Upper lobe of right lung (tissue), 1 donor: ENCODE measurements around the gene AHI1. TPM values are rescaled to one million over a fixed set of nuclear protein-coding genes. Genes with fewer than 3 reads are reported as not detected.

Experiments used
- ATAC-seq: fragments of 200-7000 bp; cut with Tn5 transposase; one replicate; pipeline ENCODE4 v1.9.1; 2020; ENCODE audit warnings: mild to moderate bottlenecking, moderate library complexity
- DNase-seq: peaks from one replicate; pipeline ENCODE4 v3.0.0-alpha.2; 2020
- H3K27ac ChIP-seq: fragments of 200-600 bp; one replicate; pipeline ENCODE4 v1.8.0; 2022
- H3K27me3 ChIP-seq: fragments of 200-600 bp; one replicate; pipeline ENCODE4 v1.8.0; 2022; ENCODE audit warnings: mild to moderate bottlenecking
- H3K36me3 ChIP-seq: fragments of 200-600 bp; one replicate; pipeline ENCODE4 v1.8.0; 2022
- H3K4me1 ChIP-seq: fragments of 200-600 bp; one replicate; pipeline ENCODE4 v1.8.0; 2022
- H3K4me3 ChIP-seq: fragments of 200-600 bp; one replicate; pipeline ENCODE4 v1.8.0; 2022; ENCODE audit warnings: mild to moderate bottlenecking
- H3K9me3 ChIP-seq: fragments of 200-600 bp; one replicate; pipeline ENCODE4 v1.8.0; 2022
- intact Hi-C: fragments of 100-400 bp; cut with DNase I; formaldehyde crosslinking; loops from one replicate; pipeline ENCODE4 v1.11.0; 2022
- total RNA-seq: library from RNA; stranded (reverse); fragmentation: NEBNext Ultra II Directional; extraction: Animal tissue kit (Norgen Biotek cat#: 25700); gene quantifications from one replicate; pipeline ENCODE4 v1.2.1, GENCODE V29; 2021
- TF ChIP-seq, protein P1 (sequence below): fragments of 200-600 bp; IDR thresholded peaks from one replicate; pipeline ENCODE4 v1.8.0; 2022; ENCODE audit warnings: antibody characterized with exemption
- donor health status: DM: no; HTN: yes; CAD: no; lungs with severe emphysema.

The AHI1 gene
- total RNA-seq, 1 donor from 2014 or later = 33.4 TPM

GRCh38 chr6:135331002-135331401 is 166.5 kb downstream of the AHI1 start:
- no peaks in the 10 kb centered on the region for H3K9me3 ChIP-seq
- H3K27ac ChIP-seq = no peak overlapping the region
- no peaks in the 10 kb centered on the region for H3K4me1 ChIP-seq
- TF ChIP-seq, protein P1, sequence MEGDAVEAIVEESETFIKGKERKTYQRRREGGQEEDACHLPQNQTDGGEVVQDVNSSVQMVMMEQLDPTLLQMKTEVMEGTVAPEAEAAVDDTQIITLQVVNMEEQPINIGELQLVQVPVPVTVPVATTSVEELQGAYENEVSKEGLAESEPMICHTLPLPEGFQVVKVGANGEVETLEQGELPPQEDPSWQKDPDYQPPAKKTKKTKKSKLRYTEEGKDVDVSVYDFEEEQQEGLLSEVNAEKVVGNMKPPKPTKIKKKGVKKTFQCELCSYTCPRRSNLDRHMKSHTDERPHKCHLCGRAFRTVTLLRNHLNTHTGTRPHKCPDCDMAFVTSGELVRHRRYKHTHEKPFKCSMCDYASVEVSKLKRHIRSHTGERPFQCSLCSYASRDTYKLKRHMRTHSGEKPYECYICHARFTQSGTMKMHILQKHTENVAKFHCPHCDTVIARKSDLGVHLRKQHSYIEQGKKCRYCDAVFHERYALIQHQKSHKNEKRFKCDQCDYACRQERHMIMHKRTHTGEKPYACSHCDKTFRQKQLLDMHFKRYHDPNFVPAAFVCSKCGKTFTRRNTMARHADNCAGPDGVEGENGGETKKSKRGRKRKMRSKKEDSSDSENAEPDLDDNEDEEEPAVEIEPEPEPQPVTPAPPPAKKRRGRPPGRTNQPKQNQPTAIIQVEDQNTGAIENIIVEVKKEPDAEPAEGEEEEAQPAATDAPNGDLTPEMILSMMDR = no peak
- ATAC-seq = no peak
- intact Hi-C loops = no loop called here
- no peak overlapping the region for H3K4me3 ChIP-seq
- no peaks in the 10 kb centered on the region for H3K27me3 ChIP-seq
- H3K36me3 ChIP-seq = no peaks in the 10 kb centered on the region
- DNase-seq = no peak

DNA sequence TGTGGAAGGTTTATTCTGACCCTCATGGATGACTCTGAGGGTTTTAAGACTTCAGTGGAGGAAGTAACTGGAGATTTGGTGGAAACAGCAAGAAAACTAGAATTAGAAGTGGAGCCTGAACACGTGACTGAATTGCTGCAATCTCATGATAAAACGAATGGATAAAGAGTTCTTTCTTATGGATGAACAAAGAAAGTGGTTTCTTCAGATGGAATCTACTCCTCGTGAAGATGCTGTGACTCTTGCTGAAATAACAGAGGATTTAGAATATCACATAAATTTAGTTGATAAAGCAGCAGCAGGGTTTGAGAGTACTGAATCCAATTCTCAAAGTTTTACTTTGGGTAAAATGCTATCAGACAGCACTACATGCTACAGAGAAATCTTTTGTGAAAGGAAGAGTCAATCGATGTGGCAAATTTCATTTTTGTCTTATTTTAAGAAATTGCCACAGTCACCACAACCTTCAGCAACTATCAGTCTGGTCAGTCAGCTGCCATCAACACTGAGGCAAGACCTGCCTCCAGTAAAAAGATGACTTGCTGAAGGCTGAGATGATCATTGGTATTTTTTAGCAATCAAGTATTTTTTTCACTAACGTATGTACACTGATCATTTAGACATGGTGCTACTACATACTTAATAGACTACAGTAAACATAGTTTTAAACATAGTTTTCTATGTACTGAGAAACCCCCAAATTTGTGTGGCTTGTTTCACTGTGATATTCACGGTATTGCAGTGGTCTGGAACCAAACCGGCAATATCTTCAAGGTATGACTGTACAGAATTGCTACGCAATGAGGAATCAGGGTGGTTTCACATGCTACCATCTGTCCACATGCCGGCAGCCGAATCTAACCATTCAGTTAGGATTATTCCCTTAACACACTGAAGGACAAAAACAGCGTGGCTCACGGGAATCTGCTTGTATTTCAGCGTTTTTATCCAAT is 167.4 kb downstream of the AHI1 start:
- TF ChIP-seq, protein P1 = no peak
- intact Hi-C loops = no loop called here
- no peak for ATAC-seq

DNA sequence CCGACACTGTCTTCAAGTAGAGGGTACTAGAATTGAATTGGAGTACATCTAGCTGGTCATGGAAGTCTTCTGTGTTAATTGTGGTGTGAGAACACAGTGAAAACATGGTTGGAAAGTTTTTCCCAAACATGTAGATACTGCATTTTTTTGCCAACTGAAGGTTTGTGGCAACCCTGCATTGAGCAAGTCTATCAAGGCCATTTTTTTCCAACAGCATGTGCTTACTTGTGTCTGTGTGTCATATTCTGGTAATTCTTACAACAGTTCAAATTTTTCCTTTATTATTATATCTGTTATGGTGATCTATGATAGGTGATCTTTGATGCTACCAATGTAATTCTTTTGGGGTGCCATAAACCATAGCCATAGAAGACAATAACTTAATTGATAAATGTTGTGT is 169.4 kb downstream of the AHI1 start:
- H3K36me3 ChIP-seq = no peaks in the 10 kb centered on the region
- H3K9me3 ChIP-seq = no peaks in the 10 kb centered on the region
- H3K27me3 ChIP-seq = no peaks in the 10 kb centered on the region
- no peak overlapping the region for H3K4me3 ChIP-seq
- intact Hi-C loops = no loop called here
- DNase-seq = no peak
- H3K27ac ChIP-seq = no peak overlapping the region
- ATAC-seq = no peak
- TF ChIP-seq, protein P1 = no peak
- H3K4me1 ChIP-seq = no peaks in the 10 kb centered on the region

More for the DNA sequence above, 167.4 kb downstream of the AHI1 start:
- Histone ChIP-seq H3K4me3 (no peak overlapping the region), H3K27me3 (no peaks in the 10 kb centered on the region), H3K9me3 (no peaks in the 10 kb centered on the region), H3K27ac (no peak overlapping the region), H3K4me1 (no peaks in the 10 kb centered on the region), H3K36me3 (no peaks in the 10 kb centered on the region)
- no peak for DNase-seq

DNA sequence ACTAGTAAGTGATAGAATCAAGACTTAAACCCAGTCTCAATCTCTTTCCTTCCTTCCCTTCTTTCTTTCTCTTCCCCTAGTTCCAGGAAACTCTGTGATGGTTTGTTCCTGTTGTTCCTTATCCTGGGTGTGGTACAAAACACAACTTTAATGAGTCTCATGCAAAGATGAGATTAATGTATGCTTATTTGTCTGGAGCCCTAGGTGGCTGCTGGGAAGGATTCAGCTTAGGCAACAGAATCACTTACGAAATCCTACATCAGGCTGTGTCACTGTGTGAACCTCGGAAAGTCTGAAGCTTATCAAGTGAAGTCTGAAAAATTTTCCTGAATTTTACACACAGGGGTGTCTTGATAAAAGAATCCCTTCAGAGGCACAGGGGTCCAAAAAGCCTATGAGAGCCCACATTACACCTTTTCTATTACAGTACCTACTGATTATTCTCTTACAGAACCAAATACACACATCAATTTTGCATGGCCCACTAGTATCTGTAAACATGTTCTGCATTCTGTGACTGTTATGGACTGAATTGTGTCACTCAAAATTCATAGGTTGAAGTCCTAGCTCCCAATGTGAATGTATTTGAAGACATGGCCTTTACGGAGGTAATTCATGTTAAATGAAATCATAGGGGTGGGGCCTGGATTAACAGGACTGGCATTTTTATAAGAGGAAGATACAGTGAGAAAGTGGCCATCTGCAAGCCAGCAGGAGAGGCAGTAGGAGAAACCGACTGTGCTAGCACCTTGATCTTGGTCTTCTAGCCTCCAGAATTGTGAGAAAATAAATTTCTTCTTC is 171.7 kb downstream of the AHI1 start:
- Histone ChIP-seq H3K4me1 (no peaks in the 10 kb centered on the region), H3K4me3 (no peak overlapping the region), H3K9me3 (no peaks in the 10 kb centered on the region), H3K27ac (no peak overlapping the region), H3K36me3 (no peaks in the 10 kb centered on the region), H3K27me3 (no peaks in the 10 kb centered on the region)
- intact Hi-C loops = no loop called here
- DNase-seq = no peak
- ATAC-seq = peak; percentile 51
- TF ChIP-seq, protein P1 = no peak

DNA sequence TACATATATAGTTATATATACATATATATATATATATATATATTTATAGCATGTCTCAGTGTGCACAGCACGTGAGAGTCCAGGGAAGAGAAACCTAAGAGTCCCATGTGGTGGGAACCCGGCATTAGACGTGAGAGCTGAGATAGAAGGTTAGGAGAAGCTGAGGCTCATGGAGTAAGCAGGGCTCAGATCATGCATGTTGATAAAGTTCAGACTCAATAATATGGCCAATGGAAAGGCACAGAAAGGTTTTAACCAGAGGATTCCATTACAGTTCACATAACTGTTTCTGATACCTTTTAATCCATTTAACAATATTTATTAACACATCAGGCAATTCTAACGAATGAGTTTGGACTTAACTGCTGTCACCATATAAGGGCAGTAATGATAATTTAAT is 173.0 kb downstream of the AHI1 start:
- H3K27ac ChIP-seq = no peak overlapping the region
- no peak for ATAC-seq
- DNase-seq = no peak

More for the DNA sequence above, 173.0 kb downstream of the AHI1 start:
- TF ChIP-seq, protein P1 = no peak
- Histone ChIP-seq H3K9me3 (no peaks in the 10 kb centered on the region), H3K4me1 (no peaks in the 10 kb centered on the region), H3K4me3 (no peak overlapping the region), H3K36me3 (no peaks in the 10 kb centered on the region), H3K27me3 (no peaks in the 10 kb centered on the region)
- intact Hi-C loops = no loop called here
